ENCODE results near the gene ARHGEF2. TPM values are rescaled to one million over a fixed set of nuclear protein-coding genes. Genes with fewer than 3 reads are reported as not detected.
A peak's percentile ranks its signal among the peaks of the same experiment; 100 is the strongest.

Gene ARHGEF2
- total RNA-seq, 1 donor from 2014 or later, result 199 TPM

DNA sequence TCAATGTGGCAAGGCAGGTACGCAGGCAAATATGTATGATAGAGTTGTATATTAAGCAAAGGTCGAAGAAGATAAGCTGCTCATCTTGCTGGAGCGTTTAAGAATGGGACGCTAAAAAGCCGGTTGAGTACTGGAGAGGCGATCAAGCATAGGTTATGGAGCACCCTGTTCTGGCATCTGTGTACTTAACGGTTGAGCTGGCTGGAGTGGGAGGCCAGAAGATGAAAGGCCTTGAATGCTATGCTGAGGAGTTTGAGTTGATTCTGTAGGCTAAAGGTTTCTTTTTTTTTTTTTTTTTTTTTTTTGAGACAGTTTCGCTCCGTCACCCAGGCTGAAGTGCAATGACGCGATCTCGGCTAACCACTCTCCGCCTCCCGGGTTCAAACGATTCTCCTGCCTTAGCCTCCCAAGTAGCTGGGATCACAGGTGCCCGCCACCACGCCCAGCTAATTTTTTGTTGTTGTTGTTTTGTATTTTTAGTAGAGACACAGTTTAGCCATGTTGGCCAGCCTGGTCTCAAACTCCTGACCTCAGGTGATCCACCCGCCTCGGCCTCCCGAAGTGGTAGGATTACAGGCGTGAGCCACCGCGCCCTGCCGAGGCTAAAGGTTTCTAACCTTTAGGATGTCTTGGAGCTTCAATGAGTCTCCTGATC, 43.3 kb downstream of the ARHGEF2 start:
- no peaks in the 10 kb centered on the region for H3K27me3 Mint-ChIP-seq (ENCODE audit: unreplicated experiment)
- DNase-seq (ENCODE audit: extremely low spot score, unreplicated experiment), result no peak
- no peak overlapping the region for H3K27ac Mint-ChIP-seq (ENCODE audit: unreplicated experiment)
- no peak overlapping the region for H3K4me3 Mint-ChIP-seq (ENCODE audit: unreplicated experiment)
- peaks cover 11% of the 10 kb centered on the region for H3K36me3 Mint-ChIP-seq (ENCODE audit: unreplicated experiment)
- H3K9me3 Mint-ChIP-seq (ENCODE audit: unreplicated experiment), result no peaks in the 10 kb centered on the region
- no peak for TF ChIP-seq CTCF (IDR thresholded peaks at IDR 0.05)
- H3K4me1 Mint-ChIP-seq (ENCODE audit: unreplicated experiment), result peaks cover 38% of the 10 kb centered on the region

DNA sequence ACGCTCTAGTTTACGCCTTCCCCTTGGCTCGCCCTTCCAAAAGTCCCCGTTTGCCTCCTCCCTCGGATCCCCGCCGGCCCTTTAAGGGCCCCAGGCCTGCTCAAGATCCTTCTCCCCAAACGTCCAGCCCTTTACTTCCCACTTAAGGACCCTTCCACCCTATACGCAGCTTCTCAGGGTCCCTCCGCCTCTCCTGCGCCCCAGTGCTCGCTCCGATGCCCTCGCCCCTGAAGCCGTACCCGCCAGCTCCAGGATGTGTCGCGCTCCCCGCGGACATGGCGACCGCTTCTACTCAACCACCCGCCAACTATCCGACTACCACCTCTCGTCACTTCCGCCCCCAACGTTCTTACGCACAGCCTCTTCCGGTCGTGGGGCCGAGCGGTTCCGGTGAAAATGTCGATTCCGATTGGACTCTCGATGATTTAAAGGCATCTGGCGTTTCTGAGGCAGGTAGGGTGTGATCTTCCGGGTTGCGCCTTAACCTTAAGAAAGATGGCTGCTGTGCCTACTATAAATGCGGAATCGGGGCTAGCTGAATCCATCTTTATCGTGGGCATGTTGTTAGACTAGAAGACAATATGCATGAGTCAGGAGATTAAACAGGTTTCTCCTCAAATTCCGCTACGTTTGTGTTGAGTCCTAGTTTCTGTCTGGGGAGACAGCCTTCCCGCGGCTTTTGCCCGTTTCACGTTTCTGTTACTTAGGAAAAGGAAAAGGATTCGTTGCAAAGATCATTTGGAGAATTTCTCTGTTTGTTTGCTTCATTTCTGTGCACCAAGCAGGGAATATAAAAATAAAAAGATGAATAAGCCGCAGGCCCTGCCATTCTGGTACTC, 44.0 kb downstream of the ARHGEF2 start, which contains the start of gene KHDC4:
Gene KHDC4 (minus strand): TSS at position 317 of the 839 bp plus-strand sequence. CDS start 40 bp downstream, at position 277.
- peak; percentile 96 for DNase-seq (ENCODE audit: extremely low spot score, unreplicated experiment)
- H3K27me3 Mint-ChIP-seq (ENCODE audit: unreplicated experiment), result no peaks in the 10 kb centered on the region
- no peaks in the 10 kb centered on the region for H3K9me3 Mint-ChIP-seq (ENCODE audit: unreplicated experiment)
- H3K27ac Mint-ChIP-seq (ENCODE audit: unreplicated experiment), result no peak within 1 kb of the TSS
- no peak within 1 kb of the TSS for H3K4me3 Mint-ChIP-seq (ENCODE audit: unreplicated experiment)
- peaks cover 38% of the 10 kb centered on the region for H3K4me1 Mint-ChIP-seq (ENCODE audit: unreplicated experiment)
- peaks cover 14% of the 10 kb centered on the region for H3K36me3 Mint-ChIP-seq (ENCODE audit: unreplicated experiment)
- TF ChIP-seq CTCF (IDR thresholded peaks at IDR 0.05), result peak; percentile 22

- peaks cover 34% of the 10 kb centered on the region for H3K4me1 Mint-ChIP-seq (ENCODE audit: unreplicated experiment)
- H3K36me3 Mint-ChIP-seq (ENCODE audit: unreplicated experiment), result peaks cover 19% of the 10 kb centered on the region
- no peak overlapping the region for H3K4me3 Mint-ChIP-seq (ENCODE audit: unreplicated experiment)
- no peaks in the 10 kb centered on the region for H3K27me3 Mint-ChIP-seq (ENCODE audit: unreplicated experiment)
- no peak for TF ChIP-seq CTCF (IDR thresholded peaks at IDR 0.05)
- H3K9me3 Mint-ChIP-seq (ENCODE audit: unreplicated experiment), result no peaks in the 10 kb centered on the region
- H3K27ac Mint-ChIP-seq (ENCODE audit: unreplicated experiment), result no peak overlapping the region
- no peak for DNase-seq (ENCODE audit: extremely low spot score, unreplicated experiment)
Observed at GRCh38 chr1:155933591-155934096, 44.7 kb downstream of the ARHGEF2 start.

DNA sequence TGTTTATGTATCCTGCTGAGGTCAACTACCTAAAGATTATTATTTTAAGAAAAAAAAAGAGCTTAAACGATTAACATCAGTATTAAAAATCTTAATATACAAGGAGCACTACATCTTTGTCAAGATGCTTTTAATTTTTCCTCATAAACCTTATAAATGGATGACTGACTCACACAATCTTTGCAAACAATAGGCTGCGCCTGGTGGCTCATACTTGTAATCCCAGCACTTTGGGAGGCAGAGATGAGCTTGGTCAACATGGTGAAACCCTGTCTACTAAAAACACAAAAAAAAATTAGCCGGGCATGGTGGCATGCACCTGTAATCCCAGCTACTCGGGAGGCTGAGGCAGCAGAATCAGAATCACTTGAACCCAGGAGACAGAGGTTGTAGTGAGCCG, 45.9 kb downstream of the ARHGEF2 start:
- Mint-ChIP-seq H3K27ac (ENCODE audit: unreplicated experiment) (peak overlapping the region; percentile 50), H3K4me1 (ENCODE audit: unreplicated experiment) (peaks cover 27% of the 10 kb centered on the region), H3K9me3 (ENCODE audit: unreplicated experiment) (no peaks in the 10 kb centered on the region), H3K27me3 (ENCODE audit: unreplicated experiment) (no peaks in the 10 kb centered on the region), H3K36me3 (ENCODE audit: unreplicated experiment) (peaks cover 22% of the 10 kb centered on the region), H3K4me3 (ENCODE audit: unreplicated experiment) (peak overlapping the region; percentile 35)
- no peak for DNase-seq (ENCODE audit: extremely low spot score, unreplicated experiment)
- no peak for TF ChIP-seq CTCF (IDR thresholded peaks at IDR 0.05)

- no peaks in the 10 kb centered on the region for H3K27me3 Mint-ChIP-seq (ENCODE audit: unreplicated experiment)
- peaks cover 25% of the 10 kb centered on the region for H3K36me3 Mint-ChIP-seq (ENCODE audit: unreplicated experiment)
- peaks cover 27% of the 10 kb centered on the region for H3K4me1 Mint-ChIP-seq (ENCODE audit: unreplicated experiment)
- no peak for DNase-seq (ENCODE audit: extremely low spot score, unreplicated experiment)
- no peak for TF ChIP-seq CTCF (IDR thresholded peaks at IDR 0.05)
- peak overlapping the region; percentile 35 for H3K4me3 Mint-ChIP-seq (ENCODE audit: unreplicated experiment)
- no peaks in the 10 kb centered on the region for H3K9me3 Mint-ChIP-seq (ENCODE audit: unreplicated experiment)
- no peak overlapping the region for H3K27ac Mint-ChIP-seq (ENCODE audit: unreplicated experiment)
Observed at GRCh38 chr1:155932081-155932480, 46.3 kb downstream of the ARHGEF2 start.

Data from osteocyte (in vitro differentiated cells).